Mucosa of stomach (tissue), 1 donor: ENCODE data around the gene CERS6.
"Not testable (repeated sequence)": the region's sequence is repeated elsewhere in the genome, so short reads cannot be mapped to it uniquely, and the experiment has no call there.

Experiments used
- H3K27me3 ChIP-seq: one replicate; pipeline ENCODE4 v1.7.0; 2013; ENCODE audit warnings: mild to moderate bottlenecking, low read length; ENCODE audit not compliant: control insufficient read depth, insufficient read depth
- H3K36me3 ChIP-seq: one replicate; pipeline ENCODE4 v1.7.0; 2013; ENCODE audit warnings: low read length; ENCODE audit not compliant: control insufficient read depth, insufficient read depth
- H3K4me1 ChIP-seq: one replicate; pipeline ENCODE4 v1.7.0; 2013; ENCODE audit warnings: mild to moderate bottlenecking, low read length; ENCODE audit not compliant: control insufficient read depth, insufficient read depth
- H3K4me3 ChIP-seq: one replicate; pipeline ENCODE4 v1.7.0; 2013; ENCODE audit warnings: low read length
- H3K9ac ChIP-seq: one replicate; pipeline ENCODE4 v1.7.0; 2013; ENCODE audit warnings: mild to moderate bottlenecking, low read length, moderate library complexity
- H3K9me3 ChIP-seq: one replicate; pipeline ENCODE4 v1.7.0; 2013; ENCODE audit warnings: mild to moderate bottlenecking, low read length, moderate library complexity; ENCODE audit not compliant: control insufficient read depth
- donor health status: Pancreatic carcinoma.

The CERS6 gene

GRCh38 chr2:168494190-168494711 is 38.2 kb downstream of the CERS6 start:
- Histone ChIP-seq H3K9ac (no peak overlapping the region), H3K27me3 (no peaks in the 10 kb centered on the region), H3K4me3 (no peak overlapping the region), H3K36me3 (no peaks in the 10 kb centered on the region), H3K9me3 (no peaks in the 10 kb centered on the region), H3K4me1 (peaks cover 19% of the 10 kb centered on the region)

GRCh38 chr2:168495524-168495923 is 39.5 kb downstream of the CERS6 start:
- H3K4me3 ChIP-seq = no peak overlapping the region
- H3K9ac ChIP-seq = no peak overlapping the region
- no peaks in the 10 kb centered on the region for H3K36me3 ChIP-seq

DNA sequence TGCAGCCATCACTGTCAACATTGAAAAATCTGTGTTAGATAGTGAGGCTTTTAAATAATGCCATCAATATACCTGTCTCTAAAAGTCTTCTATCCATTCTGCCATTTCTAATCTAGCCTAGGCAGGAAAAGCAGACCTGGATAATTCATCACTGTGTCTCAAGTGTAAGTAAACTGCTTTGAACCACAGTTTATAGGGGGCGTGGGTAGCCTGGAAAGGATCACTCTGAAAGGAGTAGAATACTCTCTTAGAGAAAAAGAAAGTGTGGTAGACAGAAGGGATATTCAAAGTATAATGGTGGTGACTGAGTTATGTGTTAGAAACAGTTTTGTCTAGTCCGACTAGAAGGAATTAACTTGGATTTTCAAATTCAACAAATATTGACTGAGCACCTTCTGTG is 40.8 kb downstream of the CERS6 start:
- Histone ChIP-seq H3K4me3 (no peak overlapping the region), H3K4me1 (peaks cover 19% of the 10 kb centered on the region), H3K36me3 (no peaks in the 10 kb centered on the region), H3K27me3 (no peaks in the 10 kb centered on the region), H3K9ac (no peak overlapping the region), H3K9me3 (no peaks in the 10 kb centered on the region)

More at GRCh38 chr2:168495524-168495923, 39.5 kb downstream of the CERS6 start:
- H3K9me3 ChIP-seq = no peaks in the 10 kb centered on the region
- H3K4me1 ChIP-seq = peaks cover 11% of the 10 kb centered on the region
- H3K27me3 ChIP-seq = no peaks in the 10 kb centered on the region

GRCh38 chr2:168499500-168499899 is 43.4 kb downstream of the CERS6 start:
- peaks cover 29% of the 10 kb centered on the region for H3K4me1 ChIP-seq
- no peak overlapping the region for H3K4me3 ChIP-seq
- no peak overlapping the region for H3K9ac ChIP-seq
- H3K36me3 ChIP-seq = no peaks in the 10 kb centered on the region
- no peaks in the 10 kb centered on the region for H3K27me3 ChIP-seq
- H3K9me3 ChIP-seq = no peaks in the 10 kb centered on the region

DNA sequence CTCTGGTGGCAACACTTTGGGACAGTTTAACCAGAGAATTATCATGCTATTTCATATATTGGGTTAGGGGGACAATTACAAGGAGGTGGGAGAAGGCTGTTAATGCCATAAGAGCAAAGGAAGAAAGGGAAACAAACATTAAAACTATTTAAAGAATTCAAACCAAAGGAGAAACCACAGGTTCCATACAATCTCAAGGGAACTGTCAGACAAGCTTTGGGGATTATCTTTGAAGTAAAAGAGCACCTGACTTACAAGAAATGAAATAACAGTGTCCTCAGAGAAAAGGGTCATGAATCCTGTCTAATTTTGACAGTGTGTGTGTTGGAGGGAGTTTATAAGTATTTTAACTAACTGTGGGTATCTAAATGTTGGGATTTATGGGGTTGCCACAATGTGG is 44.4 kb downstream of the CERS6 start:
- no peaks in the 10 kb centered on the region for H3K27me3 ChIP-seq
- H3K9me3 ChIP-seq = no peaks in the 10 kb centered on the region
- no peaks in the 10 kb centered on the region for H3K36me3 ChIP-seq
- peaks cover 29% of the 10 kb centered on the region for H3K4me1 ChIP-seq
- no peak overlapping the region for H3K4me3 ChIP-seq
- H3K9ac ChIP-seq = no peak overlapping the region

GRCh38 chr2:168501466-168502065 is 45.5 kb downstream of the CERS6 start:
- H3K9ac ChIP-seq = no peak overlapping the region
- no peaks in the 10 kb centered on the region for H3K27me3 ChIP-seq
- H3K4me1 ChIP-seq = peaks cover 29% of the 10 kb centered on the region
- no peaks in the 10 kb centered on the region for H3K36me3 ChIP-seq
- no peak overlapping the region for H3K4me3 ChIP-seq
- H3K9me3 ChIP-seq = no peaks in the 10 kb centered on the region

DNA sequence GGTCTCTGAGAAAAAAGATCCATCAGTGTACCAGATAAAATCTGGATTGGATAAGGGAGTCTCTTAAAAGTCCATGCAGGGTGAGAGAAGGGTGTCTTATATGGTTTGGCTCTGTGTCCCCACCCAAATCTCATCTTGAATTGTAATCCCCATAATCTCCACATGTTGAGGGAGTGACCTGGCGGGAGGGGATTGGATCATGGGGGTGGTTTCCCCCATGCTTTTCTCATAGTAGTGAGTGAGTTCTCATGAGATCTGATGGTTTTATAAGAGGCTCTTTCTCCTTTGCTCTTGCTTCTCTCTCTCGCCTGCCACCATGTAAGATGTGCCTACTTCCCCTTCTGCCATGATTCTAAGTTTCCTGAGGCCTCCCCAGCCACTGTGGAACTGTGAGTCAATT is 46.8 kb downstream of the CERS6 start:
- not testable (repeated sequence) for H3K9me3 ChIP-seq, H3K4me3 ChIP-seq, H3K36me3 ChIP-seq, H3K27me3 ChIP-seq, H3K9ac ChIP-seq
- peaks cover 29% of the 10 kb centered on the region for H3K4me1 ChIP-seq

DNA sequence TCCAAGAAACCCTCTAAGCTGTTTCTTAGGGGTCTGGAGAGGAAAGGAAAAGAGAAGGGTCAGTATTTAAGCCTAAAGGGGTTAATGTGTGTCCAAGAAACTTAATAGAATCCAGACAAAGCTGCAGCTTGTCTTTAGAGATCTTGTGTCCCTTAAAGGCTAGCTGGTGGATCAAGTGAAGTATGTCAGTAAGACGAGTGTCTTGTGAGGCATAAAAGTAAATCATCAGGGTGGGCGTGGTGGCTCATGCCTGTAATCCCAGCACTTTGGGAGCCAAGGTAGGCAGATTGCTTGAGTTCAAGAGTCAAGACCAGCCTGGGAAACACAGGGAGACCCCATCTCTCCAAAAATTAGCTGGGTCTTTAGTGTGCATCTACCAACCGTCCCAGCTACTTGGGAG is 47.8 kb downstream of the CERS6 start:
- H3K9ac ChIP-seq = no peak overlapping the region
- peaks cover 29% of the 10 kb centered on the region for H3K4me1 ChIP-seq
- no peaks in the 10 kb centered on the region for H3K9me3 ChIP-seq
- H3K4me3 ChIP-seq = no peak overlapping the region
- H3K27me3 ChIP-seq = no peaks in the 10 kb centered on the region
- H3K36me3 ChIP-seq = no peaks in the 10 kb centered on the region

GRCh38 chr2:168504323-168504722 is 48.3 kb downstream of the CERS6 start:
- H3K4me1 ChIP-seq = peaks cover 29% of the 10 kb centered on the region
- no peaks in the 10 kb centered on the region for H3K27me3 ChIP-seq
- H3K9me3 ChIP-seq = no peaks in the 10 kb centered on the region
- no peak overlapping the region for H3K9ac ChIP-seq
- H3K4me3 ChIP-seq = no peak overlapping the region
- H3K36me3 ChIP-seq = no peaks in the 10 kb centered on the region

- Histone ChIP-seq H3K27me3 (no peaks in the 10 kb centered on the region), H3K4me1 (peaks cover 3% of the 10 kb centered on the region), H3K9ac (no peak overlapping the region)
Observed at GRCh38 chr2:168510125-168510756, 54.2 kb downstream of the CERS6 start.

GRCh38 chr2:168514692-168515091 is 58.6 kb downstream of the CERS6 start:
- Histone ChIP-seq H3K4me1 (peaks cover 11% of the 10 kb centered on the region), H3K4me3 (no peak overlapping the region), H3K36me3 (no peaks in the 10 kb centered on the region), H3K27me3 (no peaks in the 10 kb centered on the region), H3K9me3 (no peaks in the 10 kb centered on the region), H3K9ac (no peak overlapping the region)

More at GRCh38 chr2:168510125-168510756, 54.2 kb downstream of the CERS6 start:
- no peaks in the 10 kb centered on the region for H3K9me3 ChIP-seq
- H3K4me3 ChIP-seq = no peak overlapping the region
- H3K36me3 ChIP-seq = no peaks in the 10 kb centered on the region

GRCh38 chr2:168515502-168515901 is 59.4 kb downstream of the CERS6 start:
- no peak overlapping the region for H3K4me3 ChIP-seq
- no peaks in the 10 kb centered on the region for H3K27me3 ChIP-seq
- no peak overlapping the region for H3K9ac ChIP-seq
- no peaks in the 10 kb centered on the region for H3K36me3 ChIP-seq
- peaks cover 11% of the 10 kb centered on the region for H3K4me1 ChIP-seq
- no peaks in the 10 kb centered on the region for H3K9me3 ChIP-seq
